ENCODE results near the gene FAM200A.
A peak's percentile ranks its signal among the peaks of the same experiment; 100 is the strongest.
"Not testable (repeated sequence)": the region's sequence is repeated elsewhere in the genome, so short reads cannot be mapped to it uniquely, and the experiment has no call there.

The FAM200A gene

DNA sequence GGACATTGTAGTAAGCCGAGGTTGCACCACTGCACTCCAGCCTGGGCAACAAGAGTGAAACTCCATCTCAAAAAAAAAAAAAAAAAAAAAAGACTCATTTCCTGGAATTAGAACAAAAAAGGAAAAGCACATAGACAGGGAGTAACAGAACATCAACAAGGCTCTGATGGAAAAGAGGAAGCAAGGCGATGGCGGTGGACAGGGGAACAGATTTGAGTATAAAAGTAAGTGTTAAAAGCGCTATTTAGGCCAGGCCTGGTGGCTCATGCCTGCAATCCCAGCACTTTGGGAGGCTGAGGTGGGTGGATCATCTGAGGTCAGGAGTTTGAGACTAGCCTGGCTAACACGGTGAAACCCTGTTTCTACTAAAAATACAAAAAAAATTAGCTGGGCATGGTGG lies 6.6 kb downstream of the FAM200A start:
- H3K9ac ChIP-seq (ENCODE audit: low read length in 5 of 5); H3K4me1 ChIP-seq (ENCODE audit: control insufficient read depth in 5 of 5, insufficient read depth in 5 of 5, low read length in 5 of 5); H3K27me3 ChIP-seq (ENCODE audit: control insufficient read depth in 5 of 5, insufficient read depth in 4 of 5, low read length in 5 of 5); H3K27ac ChIP-seq (ENCODE audit: low read depth, low read length); H3K4me3 ChIP-seq (ENCODE audit: low read depth in 1 of 5, low read length in 5 of 5): not testable (repeated sequence)
- H3K36me3 ChIP-seq (ENCODE audit: control insufficient read depth in 5 of 5, insufficient read depth in 5 of 5, low read length in 5 of 5), result peaks cover 8 to 18% (median 15%) of the 10 kb centered on the region in 5 donors
- H3K9me3 ChIP-seq (ENCODE audit: control insufficient read depth in 5 of 5, low read length in 5 of 5), result peaks cover 5 to 25% (median 22%) of the 10 kb centered on the region in 5 donors

DNA sequence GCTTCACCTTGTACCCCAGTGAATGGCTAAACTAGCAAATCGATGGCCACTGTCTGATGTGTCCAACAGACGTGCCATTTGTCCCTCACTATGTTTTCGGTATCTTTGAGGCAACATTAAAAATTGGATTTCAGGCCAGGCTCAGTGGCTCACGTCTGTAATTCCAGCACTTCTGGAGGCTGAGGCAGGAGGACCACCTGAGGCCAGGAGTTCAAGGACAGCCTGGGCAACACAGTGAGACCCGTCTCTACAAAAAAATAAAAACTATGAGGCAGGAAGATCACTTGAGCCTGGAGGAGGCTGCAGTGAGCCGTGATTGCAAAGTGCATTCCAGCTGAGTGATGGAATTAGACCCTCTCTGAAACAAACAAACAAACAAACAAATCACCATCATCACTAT lies 8.0 kb downstream of the FAM200A start:
- H3K27me3 ChIP-seq (ENCODE audit: control insufficient read depth in 5 of 5, insufficient read depth in 4 of 5, low read length in 5 of 5), result no peaks in the 10 kb centered on the region
- no peak overlapping the region for H3K9ac ChIP-seq (ENCODE audit: low read length in 5 of 5)
- peaks cover 7 to 36% (median 27%) of the 10 kb centered on the region in 5 donors for H3K9me3 ChIP-seq (ENCODE audit: control insufficient read depth in 5 of 5, low read length in 5 of 5)
- H3K27ac ChIP-seq (ENCODE audit: low read depth, low read length), result no peak overlapping the region
- H3K36me3 ChIP-seq (ENCODE audit: control insufficient read depth in 5 of 5, insufficient read depth in 5 of 5, low read length in 5 of 5), result peaks cover 8 to 18% (median 15%) of the 10 kb centered on the region in 5 donors
- H3K4me1 ChIP-seq (ENCODE audit: control insufficient read depth in 5 of 5, insufficient read depth in 5 of 5, low read length in 5 of 5), result no peaks in the 10 kb centered on the region
- no peak overlapping the region for H3K4me3 ChIP-seq (ENCODE audit: low read depth in 1 of 5, low read length in 5 of 5)

DNA sequence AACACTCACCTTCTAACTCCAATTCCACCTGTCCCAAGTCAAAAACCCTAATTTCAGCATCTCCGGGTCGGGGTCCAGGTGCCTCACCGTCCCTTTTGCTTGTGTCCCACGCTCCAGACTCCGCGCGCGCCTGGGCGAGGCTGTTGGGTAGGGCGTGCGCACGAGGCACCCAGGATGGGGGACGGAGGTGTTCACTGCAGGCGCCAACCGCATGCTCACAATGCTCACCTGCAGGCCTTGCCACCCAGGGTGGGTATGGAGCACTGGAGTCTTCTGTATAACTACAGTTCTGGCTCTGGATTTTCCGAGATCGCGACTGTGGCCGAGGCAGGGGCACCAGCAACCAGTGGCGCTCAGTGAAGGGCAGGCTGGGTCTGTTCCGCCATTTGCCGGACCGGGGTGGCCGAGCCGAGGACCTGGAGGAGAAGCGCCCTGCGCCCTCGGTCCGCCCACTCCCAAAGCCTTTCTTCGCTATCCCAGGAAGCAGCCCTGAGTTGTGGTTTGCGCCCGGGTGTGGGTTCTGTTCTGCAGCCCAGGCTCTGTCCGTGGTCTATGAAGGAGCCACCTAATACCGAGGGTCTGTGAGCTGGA lies 8.7 kb downstream of the FAM200A start:
- Histone ChIP-seq H3K27me3 (ENCODE audit: control insufficient read depth in 5 of 5, insufficient read depth in 4 of 5, low read length in 5 of 5) (no peaks in the 10 kb centered on the region), H3K9ac (ENCODE audit: low read length in 5 of 5) (no peak overlapping the region), H3K4me3 (ENCODE audit: low read depth in 1 of 5, low read length in 5 of 5) (no peak overlapping the region), H3K4me1 (ENCODE audit: control insufficient read depth in 5 of 5, insufficient read depth in 5 of 5, low read length in 5 of 5) (no peaks in the 10 kb centered on the region), H3K27ac (ENCODE audit: low read depth, low read length) (no peak overlapping the region), H3K36me3 (ENCODE audit: control insufficient read depth in 5 of 5, insufficient read depth in 5 of 5, low read length in 5 of 5) (peaks cover 7 to 14% (median 12%) of the 10 kb centered on the region in 5 donors), H3K9me3 (ENCODE audit: control insufficient read depth in 5 of 5, low read length in 5 of 5) (peaks cover 7 to 39% (median 30%) of the 10 kb centered on the region in 5 donors)

DNA sequence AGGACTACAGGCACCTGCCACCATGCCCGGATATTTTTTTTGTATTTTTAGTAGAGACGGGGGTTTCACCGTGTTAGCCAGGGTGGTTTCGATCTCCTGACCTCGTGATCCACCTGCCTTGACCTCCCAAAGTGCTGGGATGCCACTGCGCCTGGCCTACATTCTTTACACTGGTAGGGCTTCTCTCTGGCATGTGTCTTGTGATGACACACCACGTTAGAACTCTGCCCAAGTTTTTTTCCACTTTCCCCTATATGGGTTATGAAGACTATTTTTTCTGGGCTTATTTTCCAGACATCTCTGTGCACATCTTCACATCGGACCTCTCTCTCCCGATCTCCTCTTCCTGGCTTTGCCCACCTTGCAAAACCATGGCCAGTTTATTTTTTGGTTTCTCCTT lies 10.7 kb downstream of the FAM200A start:
- Histone ChIP-seq H3K9me3 (ENCODE audit: control insufficient read depth in 5 of 5, low read length in 5 of 5) (peaks cover 7 to 45% (median 31%) of the 10 kb centered on the region in 5 donors), H3K36me3 (ENCODE audit: control insufficient read depth in 5 of 5, insufficient read depth in 5 of 5, low read length in 5 of 5) (peaks cover 0 to 4% (median 0%) of the 10 kb centered on the region in 5 donors), H3K9ac (ENCODE audit: low read length in 5 of 5) (no peak overlapping the region), H3K4me3 (ENCODE audit: low read depth in 1 of 5, low read length in 5 of 5) (no peak overlapping the region), H3K27ac (ENCODE audit: low read depth, low read length) (no peak overlapping the region), H3K4me1 (ENCODE audit: control insufficient read depth in 5 of 5, insufficient read depth in 5 of 5, low read length in 5 of 5) (no peaks in the 10 kb centered on the region), H3K27me3 (ENCODE audit: control insufficient read depth in 5 of 5, insufficient read depth in 4 of 5, low read length in 5 of 5) (no peaks in the 10 kb centered on the region)

DNA sequence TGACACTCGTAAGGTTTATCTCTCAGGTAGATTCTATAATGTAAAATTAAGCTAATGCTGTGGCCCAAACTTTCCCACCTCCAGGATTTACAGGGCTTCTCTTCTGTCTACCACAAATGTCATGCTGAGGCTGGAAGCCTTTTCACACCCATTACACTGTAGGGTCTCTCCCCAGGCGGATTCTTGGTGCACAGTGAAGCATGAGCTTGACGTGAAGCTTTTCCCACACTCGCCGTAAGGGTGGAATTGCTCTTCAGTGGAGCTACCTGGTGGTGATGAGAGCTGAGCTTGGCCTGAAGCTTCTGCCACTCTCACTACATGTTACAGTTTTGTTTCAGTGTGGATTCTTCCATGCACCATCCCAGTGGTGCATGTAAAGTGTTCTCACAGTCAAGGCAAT lies 11.4 kb downstream of the FAM200A start:
- Histone ChIP-seq H3K36me3 (ENCODE audit: control insufficient read depth in 5 of 5, insufficient read depth in 5 of 5, low read length in 5 of 5) (peaks cover 0 to 4% (median 0%) of the 10 kb centered on the region in 5 donors), H3K9me3 (ENCODE audit: control insufficient read depth in 5 of 5, low read length in 5 of 5) (peaks cover 7 to 45% (median 31%) of the 10 kb centered on the region in 5 donors), H3K4me3 (ENCODE audit: low read depth in 1 of 5, low read length in 5 of 5) (peak overlapping the region in 3 of 5 donors; percentile 31 to 46 (median 40)), H3K27me3 (ENCODE audit: control insufficient read depth in 5 of 5, insufficient read depth in 4 of 5, low read length in 5 of 5) (no peaks in the 10 kb centered on the region), H3K4me1 (ENCODE audit: control insufficient read depth in 5 of 5, insufficient read depth in 5 of 5, low read length in 5 of 5) (no peaks in the 10 kb centered on the region), H3K27ac (ENCODE audit: low read depth, low read length) (no peak overlapping the region), H3K9ac (ENCODE audit: low read length in 5 of 5) (no peak overlapping the region)

DNA sequence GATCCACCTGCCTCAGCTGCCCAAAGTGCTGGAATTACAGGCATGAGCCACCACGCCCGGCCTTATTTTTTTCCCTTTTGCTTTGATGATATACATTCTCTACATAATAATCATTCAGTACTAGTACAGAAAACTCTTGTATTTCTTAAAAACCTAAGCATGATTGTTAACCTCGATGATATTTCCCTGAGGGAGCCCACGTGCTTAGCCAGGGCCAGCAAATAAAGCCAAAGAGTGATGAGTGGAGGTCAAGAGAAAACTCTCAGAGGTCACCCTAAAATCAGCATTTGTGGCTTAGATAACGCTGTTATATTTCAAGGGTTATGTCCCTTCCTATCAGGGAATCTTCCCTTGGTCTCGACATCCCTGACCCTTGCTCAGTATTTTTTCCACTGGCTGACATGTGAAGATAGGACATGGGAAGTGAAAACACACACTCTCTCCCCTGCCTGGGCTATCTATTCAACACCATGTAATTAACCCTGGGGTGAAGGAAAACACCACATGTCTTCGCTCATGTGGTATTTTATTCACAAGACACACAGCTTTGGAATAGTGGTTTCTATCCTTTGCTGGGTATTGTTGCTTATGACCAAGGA lies 12.6 kb downstream of the FAM200A start:
- H3K27me3 ChIP-seq (ENCODE audit: control insufficient read depth in 5 of 5, insufficient read depth in 4 of 5, low read length in 5 of 5), result no peaks in the 10 kb centered on the region

DNA sequence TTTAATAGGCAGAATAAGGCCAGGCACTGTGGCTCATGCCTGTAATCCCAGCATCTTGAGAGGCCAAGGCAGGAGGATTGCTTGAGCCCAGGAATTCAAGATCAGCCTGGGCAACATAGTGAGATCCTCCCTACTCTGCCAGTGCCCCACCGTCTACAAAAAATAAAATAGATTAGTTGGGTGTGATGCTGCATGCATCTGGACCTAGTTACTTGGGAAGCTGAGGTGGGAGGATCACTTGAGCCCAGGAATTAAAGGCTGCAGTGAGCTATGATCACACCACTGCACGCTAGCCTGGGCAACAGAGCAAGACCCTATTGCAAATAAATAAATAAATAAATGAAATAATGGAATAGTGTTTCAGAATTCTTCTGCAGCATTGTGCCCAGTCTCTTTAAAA lies 16.2 kb downstream of the FAM200A start:
- no peak overlapping the region for H3K27ac ChIP-seq (ENCODE audit: low read depth, low read length)
- H3K4me3 ChIP-seq (ENCODE audit: low read depth in 1 of 5, low read length in 5 of 5), result no peak overlapping the region
- H3K9ac ChIP-seq (ENCODE audit: low read length in 5 of 5), result no peak overlapping the region
- H3K27me3 ChIP-seq (ENCODE audit: control insufficient read depth in 5 of 5, insufficient read depth in 4 of 5, low read length in 5 of 5), result no peaks in the 10 kb centered on the region
- H3K36me3 ChIP-seq (ENCODE audit: control insufficient read depth in 5 of 5, insufficient read depth in 5 of 5, low read length in 5 of 5), result peaks cover 16 to 25% (median 17%) of the 10 kb centered on the region in 5 donors
- peaks cover 21 to 67% (median 55%) of the 10 kb centered on the region in 5 donors for H3K9me3 ChIP-seq (ENCODE audit: control insufficient read depth in 5 of 5, low read length in 5 of 5)
- peaks cover 0 to 3% (median 0%) of the 10 kb centered on the region in 5 donors for H3K4me1 ChIP-seq (ENCODE audit: control insufficient read depth in 5 of 5, insufficient read depth in 5 of 5, low read length in 5 of 5)

More for the DNA sequence above, 12.6 kb downstream of the FAM200A start:
- H3K4me1 ChIP-seq (ENCODE audit: control insufficient read depth in 5 of 5, insufficient read depth in 5 of 5, low read length in 5 of 5), result no peaks in the 10 kb centered on the region
- no peak overlapping the region for H3K27ac ChIP-seq (ENCODE audit: low read depth, low read length)
- H3K4me3 ChIP-seq (ENCODE audit: low read depth in 1 of 5, low read length in 5 of 5), result no peak overlapping the region
- peaks cover 7 to 52% (median 33%) of the 10 kb centered on the region in 5 donors for H3K9me3 ChIP-seq (ENCODE audit: control insufficient read depth in 5 of 5, low read length in 5 of 5)
- H3K36me3 ChIP-seq (ENCODE audit: control insufficient read depth in 5 of 5, insufficient read depth in 5 of 5, low read length in 5 of 5), result peaks cover 0 to 4% (median 0%) of the 10 kb centered on the region in 5 donors
- no peak overlapping the region for H3K9ac ChIP-seq (ENCODE audit: low read length in 5 of 5)

DNA sequence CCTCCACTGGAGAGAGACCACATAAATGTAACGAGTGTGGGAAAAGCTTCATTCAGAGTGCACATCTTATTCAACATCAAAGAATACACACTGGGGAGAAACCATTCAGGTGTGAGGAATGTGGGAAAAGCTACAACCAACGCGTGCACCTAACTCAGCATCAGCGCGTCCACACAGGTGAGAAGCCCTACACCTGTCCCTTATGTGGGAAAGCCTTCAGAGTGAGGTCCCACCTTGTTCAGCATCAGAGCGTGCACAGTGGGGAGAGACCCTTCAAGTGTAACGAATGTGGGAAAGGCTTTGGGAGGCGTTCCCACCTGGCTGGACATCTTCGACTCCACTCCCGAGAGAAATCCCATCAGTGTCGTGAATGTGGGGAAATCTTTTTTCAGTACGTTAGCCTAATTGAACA lies 20.6 kb downstream of the FAM200A start:
- H3K27ac ChIP-seq (ENCODE audit: low read depth, low read length), result no peak overlapping the region
- H3K36me3 ChIP-seq (ENCODE audit: control insufficient read depth in 5 of 5, insufficient read depth in 5 of 5, low read length in 5 of 5), result peaks cover 29 to 56% (median 43%) of the 10 kb centered on the region in 5 donors
- peaks cover 18 to 54% (median 48%) of the 10 kb centered on the region in 5 donors for H3K9me3 ChIP-seq (ENCODE audit: control insufficient read depth in 5 of 5, low read length in 5 of 5)
- H3K4me3 ChIP-seq (ENCODE audit: low read depth in 1 of 5, low read length in 5 of 5), result peak overlapping the region; percentile 15 to 66 (median 55)
- peak overlapping the region in 1 of 5 donors; percentile 40 for H3K9ac ChIP-seq (ENCODE audit: low read length in 5 of 5)
- H3K4me1 ChIP-seq (ENCODE audit: control insufficient read depth in 5 of 5, insufficient read depth in 5 of 5, low read length in 5 of 5), result peaks cover 0 to 3% (median 0%) of the 10 kb centered on the region in 5 donors
- H3K27me3 ChIP-seq (ENCODE audit: control insufficient read depth in 5 of 5, insufficient read depth in 4 of 5, low read length in 5 of 5), result no peaks in the 10 kb centered on the region

DNA sequence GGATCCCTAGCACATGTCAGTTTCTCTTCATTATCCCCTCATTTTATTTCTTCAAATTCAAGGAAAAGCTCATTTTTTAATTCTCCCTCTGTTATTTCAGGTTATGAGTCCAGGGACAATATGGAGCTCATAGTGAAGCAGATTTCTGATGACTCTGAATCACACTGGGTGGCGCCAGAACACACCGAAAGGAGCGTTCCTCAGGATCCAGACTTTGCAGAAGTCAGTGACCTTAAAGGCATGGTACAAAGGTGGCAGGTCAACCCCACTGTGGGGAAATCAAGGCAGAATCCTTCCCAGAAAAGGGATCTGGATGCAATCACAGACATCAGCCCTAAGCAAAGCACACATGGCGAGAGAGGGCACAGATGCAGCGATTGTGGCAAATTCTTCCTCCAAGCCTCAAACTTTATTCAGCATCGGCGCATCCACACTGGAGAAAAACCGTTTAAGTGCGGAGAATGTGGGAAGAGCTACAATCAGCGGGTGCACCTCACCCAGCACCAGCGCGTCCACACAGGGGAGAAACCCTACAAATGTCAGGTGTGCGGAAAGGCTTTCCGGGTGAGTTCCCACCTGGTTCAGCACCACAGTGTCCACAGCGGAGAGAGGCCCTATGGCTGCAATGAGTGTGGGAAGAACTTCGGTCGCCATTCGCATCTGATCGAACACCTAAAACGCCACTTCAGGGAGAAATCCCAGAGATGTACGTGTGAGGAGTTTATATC lies 26.0 kb downstream of the FAM200A start:
- Histone ChIP-seq H3K27me3 (ENCODE audit: control insufficient read depth in 5 of 5, insufficient read depth in 4 of 5, low read length in 5 of 5) (no peaks in the 10 kb centered on the region), H3K27ac (ENCODE audit: low read depth, low read length) (no peak overlapping the region), H3K4me1 (ENCODE audit: control insufficient read depth in 5 of 5, insufficient read depth in 5 of 5, low read length in 5 of 5) (peaks cover 0 to 2% (median 0%) of the 10 kb centered on the region in 5 donors), H3K36me3 (ENCODE audit: control insufficient read depth in 5 of 5, insufficient read depth in 5 of 5, low read length in 5 of 5) (peaks cover 16 to 53% (median 47%) of the 10 kb centered on the region in 5 donors), H3K4me3 (ENCODE audit: low read depth in 1 of 5, low read length in 5 of 5) (no peak overlapping the region), H3K9me3 (ENCODE audit: control insufficient read depth in 5 of 5, low read length in 5 of 5) (peaks cover 3 to 15% (median 13%) of the 10 kb centered on the region in 5 donors), H3K9ac (ENCODE audit: low read length in 5 of 5) (no peak overlapping the region)

DNA sequence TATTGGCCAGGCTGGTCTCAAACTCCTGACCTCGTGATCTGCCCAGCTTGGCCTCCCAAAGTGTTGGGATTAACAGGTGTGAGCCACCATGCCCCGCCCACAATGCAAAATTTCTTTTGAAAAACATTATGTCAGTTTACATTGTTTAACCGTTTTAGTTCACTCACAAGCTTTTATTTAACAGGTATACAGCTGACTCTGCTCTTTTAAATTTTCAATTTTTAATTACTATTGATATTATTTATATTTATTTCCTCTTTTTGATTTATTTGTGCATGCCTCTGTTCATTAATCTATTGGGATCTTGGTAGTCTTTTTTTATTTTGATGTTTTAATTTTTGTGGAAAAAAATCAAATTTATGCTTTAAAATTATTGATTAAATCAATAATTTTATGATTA lies 30.5 kb downstream of the FAM200A start:
- no peaks in the 10 kb centered on the region for H3K9me3 ChIP-seq (ENCODE audit: control insufficient read depth in 5 of 5, low read length in 5 of 5)
- H3K4me3 ChIP-seq (ENCODE audit: low read depth in 1 of 5, low read length in 5 of 5), result no peak overlapping the region
- H3K9ac ChIP-seq (ENCODE audit: low read length in 5 of 5), result no peak overlapping the region
- peaks cover 9 to 45% (median 43%) of the 10 kb centered on the region in 5 donors for H3K36me3 ChIP-seq (ENCODE audit: control insufficient read depth in 5 of 5, insufficient read depth in 5 of 5, low read length in 5 of 5)
- no peak overlapping the region for H3K27ac ChIP-seq (ENCODE audit: low read depth, low read length)
- H3K4me1 ChIP-seq (ENCODE audit: control insufficient read depth in 5 of 5, insufficient read depth in 5 of 5, low read length in 5 of 5), result peaks cover 0 to 2% (median 0%) of the 10 kb centered on the region in 5 donors
- H3K27me3 ChIP-seq (ENCODE audit: control insufficient read depth in 5 of 5, insufficient read depth in 4 of 5, low read length in 5 of 5), result no peaks in the 10 kb centered on the region
